ENCODE data around the gene MRPL10.

DNA sequence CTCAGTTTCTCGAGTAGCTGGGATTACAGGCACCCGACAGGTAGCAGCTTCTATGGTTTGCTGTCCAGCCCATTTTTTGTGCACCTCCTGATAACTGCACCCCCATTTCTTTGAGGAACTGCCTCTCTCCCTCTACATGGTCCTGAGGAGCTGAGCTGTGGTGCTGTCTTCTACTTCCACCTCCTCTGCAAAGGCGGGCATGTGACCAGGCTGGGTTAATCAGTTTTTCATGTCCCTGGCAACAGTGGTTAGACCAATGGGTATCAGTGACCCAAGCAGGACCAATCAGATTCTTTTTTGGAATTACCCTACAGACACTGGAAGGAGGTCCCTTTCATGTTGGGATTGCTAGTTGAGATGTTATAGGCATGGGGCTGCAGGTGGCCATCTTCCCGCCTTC is 57.0 kb downstream of the MRPL10 start:
- TF ChIP-seq, protein P1, sequence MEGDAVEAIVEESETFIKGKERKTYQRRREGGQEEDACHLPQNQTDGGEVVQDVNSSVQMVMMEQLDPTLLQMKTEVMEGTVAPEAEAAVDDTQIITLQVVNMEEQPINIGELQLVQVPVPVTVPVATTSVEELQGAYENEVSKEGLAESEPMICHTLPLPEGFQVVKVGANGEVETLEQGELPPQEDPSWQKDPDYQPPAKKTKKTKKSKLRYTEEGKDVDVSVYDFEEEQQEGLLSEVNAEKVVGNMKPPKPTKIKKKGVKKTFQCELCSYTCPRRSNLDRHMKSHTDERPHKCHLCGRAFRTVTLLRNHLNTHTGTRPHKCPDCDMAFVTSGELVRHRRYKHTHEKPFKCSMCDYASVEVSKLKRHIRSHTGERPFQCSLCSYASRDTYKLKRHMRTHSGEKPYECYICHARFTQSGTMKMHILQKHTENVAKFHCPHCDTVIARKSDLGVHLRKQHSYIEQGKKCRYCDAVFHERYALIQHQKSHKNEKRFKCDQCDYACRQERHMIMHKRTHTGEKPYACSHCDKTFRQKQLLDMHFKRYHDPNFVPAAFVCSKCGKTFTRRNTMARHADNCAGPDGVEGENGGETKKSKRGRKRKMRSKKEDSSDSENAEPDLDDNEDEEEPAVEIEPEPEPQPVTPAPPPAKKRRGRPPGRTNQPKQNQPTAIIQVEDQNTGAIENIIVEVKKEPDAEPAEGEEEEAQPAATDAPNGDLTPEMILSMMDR (IDR thresholded peaks at IDR 0.05 in 2 of 3, conservative IDR thresholded peaks at IDR 0.05 in 1 of 3; ENCODE audit: borderline replicate concordance in 1 of 3, insufficient read depth in 1 of 3, low read depth in 2 of 3, low read length in 2 of 3) = no peak
- TF ChIP-seq, protein P2, sequence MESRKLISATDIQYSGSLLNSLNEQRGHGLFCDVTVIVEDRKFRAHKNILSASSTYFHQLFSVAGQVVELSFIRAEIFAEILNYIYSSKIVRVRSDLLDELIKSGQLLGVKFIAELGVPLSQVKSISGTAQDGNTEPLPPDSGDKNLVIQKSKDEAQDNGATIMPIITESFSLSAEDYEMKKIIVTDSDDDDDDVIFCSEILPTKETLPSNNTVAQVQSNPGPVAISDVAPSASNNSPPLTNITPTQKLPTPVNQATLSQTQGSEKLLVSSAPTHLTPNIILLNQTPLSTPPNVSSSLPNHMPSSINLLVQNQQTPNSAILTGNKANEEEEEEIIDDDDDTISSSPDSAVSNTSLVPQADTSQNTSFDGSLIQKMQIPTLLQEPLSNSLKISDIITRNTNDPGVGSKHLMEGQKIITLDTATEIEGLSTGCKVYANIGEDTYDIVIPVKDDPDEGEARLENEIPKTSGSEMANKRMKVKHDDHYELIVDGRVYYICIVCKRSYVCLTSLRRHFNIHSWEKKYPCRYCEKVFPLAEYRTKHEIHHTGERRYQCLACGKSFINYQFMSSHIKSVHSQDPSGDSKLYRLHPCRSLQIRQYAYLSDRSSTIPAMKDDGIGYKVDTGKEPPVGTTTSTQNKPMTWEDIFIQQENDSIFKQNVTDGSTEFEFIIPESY (IDR thresholded peaks at IDR 0.05; ENCODE audit: extremely low read depth, insufficient replicate concordance, low read length) = no peak
- TF ChIP-seq YY1 (IDR thresholded peaks at IDR 0.05; ENCODE audit: extremely low read depth, insufficient replicate concordance, low read depth, low read length) (no peak), EZH2 (IDR thresholded peaks at IDR 0.05) (no peak), SP1 (IDR thresholded peaks at IDR 0.05; ENCODE audit: low read depth) (no peak), RAD21 (IDR thresholded peaks at IDR 0.05; ENCODE audit: low read depth) (no peak), FOSL1 (IDR thresholded peaks at IDR 0.05; ENCODE audit: low read depth) (no peak), POLR2AphosphoS5 (IDR thresholded peaks at IDR 0.05; ENCODE audit: low read depth, low read length) (no peak), POLR2A (IDR thresholded peaks at IDR 0.05; ENCODE audit: borderline replicate concordance, extremely low read depth, insufficient read depth, insufficient read length) (no peak), ZNF274 (IDR thresholded peaks at IDR 0.05; ENCODE audit: low read depth, low read length) (no peak), EZH2phosphoT487 (IDR thresholded peaks at IDR 0.05; ENCODE audit: borderline replicate concordance) (no peak), TCF7L2 (IDR thresholded peaks at IDR 0.05; ENCODE audit: borderline replicate concordance, extremely low read depth, insufficient read depth, insufficient read length) (no peak)

Data from HCT116 (cell line).